Endodermal cell (in vitro differentiated cells): Measurements from ENCODE around the gene TLCD3A. TPM values are rescaled to one million over a fixed set of nuclear protein-coding genes. Genes with fewer than 3 reads are reported as not detected.

Source experiments
- DNase-seq: peaks from one replicate; pipeline ENCODE4 v3.0.0-alpha.2; 2017
- H3K27ac ChIP-seq: 2 replicates; pipeline ENCODE4 v1.5.1; 2013; ENCODE audit warnings: mild to moderate bottlenecking, low read depth, low read length, moderate library complexity
- H3K27me3 ChIP-seq: 2 replicates; pipeline ENCODE4 v1.6.1; 2013; ENCODE audit warnings: mild to moderate bottlenecking, low read length, moderate library complexity; ENCODE audit not compliant: insufficient read depth, control insufficient read depth, poor library complexity, severe bottlenecking
- H3K36me3 ChIP-seq: 2 replicates; pipeline ENCODE4 v1.7.0; 2013; ENCODE audit warnings: mild to moderate bottlenecking, low read length, moderate library complexity; ENCODE audit not compliant: control insufficient read depth, insufficient read depth
- H3K4me1 ChIP-seq: one replicate; pipeline ENCODE4 v1.7.0; 2013; ENCODE audit warnings: low read length; ENCODE audit not compliant: control insufficient read depth, insufficient read depth
- H3K4me3 ChIP-seq: 2 replicates; pipeline ENCODE4 v1.5.1; 2013; ENCODE audit warnings: mild to moderate bottlenecking, low read length, moderate library complexity
- H3K9ac ChIP-seq: 2 replicates; pipeline ENCODE4 v1.6.1; 2013; ENCODE audit warnings: mild to moderate bottlenecking, low read length, moderate library complexity; ENCODE audit not compliant: poor library complexity, severe bottlenecking; ENCODE audit errors: extremely low read depth
- H3K9me3 ChIP-seq: 2 replicates; pipeline ENCODE4 v1.6.1; 2013; ENCODE audit warnings: mild to moderate bottlenecking, low read length, moderate library complexity; ENCODE audit not compliant: control insufficient read depth
- H3K27ac Mint-ChIP-seq: 2 replicates; pipeline ENCODE4 v1.8.0; 2020; ENCODE audit warnings: mixed read lengths
- H3K27me3 Mint-ChIP-seq: 2 replicates; pipeline ENCODE4 v1.8.0; 2021; ENCODE audit warnings: mild to moderate bottlenecking, mixed read lengths; ENCODE audit not compliant: insufficient read depth
- H3K36me3 Mint-ChIP-seq: 2 replicates; pipeline ENCODE4 v1.8.0; 2020; ENCODE audit warnings: low read depth, mixed read lengths
- H3K4me1 Mint-ChIP-seq: 2 replicates; pipeline ENCODE4 v1.8.0; 2020; ENCODE audit warnings: mixed read lengths
- H3K4me3 Mint-ChIP-seq: 2 replicates; pipeline ENCODE4 v1.8.0; 2020; ENCODE audit warnings: mild to moderate bottlenecking, moderate library complexity, mixed read lengths
- H3K9me3 Mint-ChIP-seq: 2 replicates; pipeline ENCODE4 v1.8.0; 2020; ENCODE audit warnings: mild to moderate bottlenecking, mixed read lengths
- WGBS, 2 experiments: methylation state at CpG; one replicate each; pipeline versions ENCODE4 v1.1.5 to v1.1.7; 2013; ENCODE audit warnings: missing lambda C conversion rate in 2 of 2, mixed read lengths in 1 of 2; ENCODE audit not compliant: insufficient coverage in 1 of 2, insufficient read length in 1 of 2; 5-methylcytosine and 5-hydroxymethylcytosine counted together
- total RNA-seq, 2 donors: library from RNA; stranded (reverse); fragmentation: NEBNext Ultra II Directional in 1 of 2; extraction: Animal tissue kit (Norgen Biotek cat#: 25700) in 1 of 2; gene quantifications; 2 replicates in 1 of 2; 3 replicates in 1 of 2; pipeline ENCODE4 v1.2.1, GENCODE V29; 2021
- TF ChIP-seq, protein P1 (sequence below): fragments of 200-600 bp; sonication (generic); conservative IDR thresholded peaks from 2 replicates; pipeline ENCODE4 v1.5.0; 2021; ENCODE audit warnings: antibody characterized with exemption, mild to moderate bottlenecking

The TLCD3A gene
- total RNA-seq, 2 donors from 2014 or later = 16.6 to 28.8 TPM

DNA sequence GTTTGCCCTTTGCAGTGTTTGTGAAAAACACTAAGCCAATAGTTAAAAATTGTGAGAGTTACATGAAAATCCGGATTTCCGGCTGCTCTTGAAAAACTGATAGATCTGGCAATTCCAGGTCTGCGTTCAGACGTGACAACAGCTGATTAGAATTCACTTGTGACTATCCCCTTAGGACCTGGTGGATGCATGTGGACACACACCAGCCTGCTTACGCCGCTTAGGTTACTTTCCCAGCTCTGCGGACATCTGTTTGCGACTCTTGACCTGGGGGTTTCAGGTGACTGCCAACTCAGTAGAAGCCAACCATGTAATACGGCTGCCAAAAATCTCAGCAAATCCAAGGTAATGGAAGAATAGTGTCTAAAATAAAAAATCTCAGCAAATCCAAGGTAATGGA, 42.0 kb upstream of the TLCD3A start:
- Mint-ChIP-seq H3K4me1 (no peaks in the 10 kb centered on the region), H3K36me3 (peaks cover 41% of the 10 kb centered on the region), H3K9me3 (no peaks in the 10 kb centered on the region), H3K27ac (no peak overlapping the region), H3K27me3 (no peaks in the 10 kb centered on the region), H3K4me3 (no peak overlapping the region)
- DNase-seq = no peak
- Histone ChIP-seq H3K4me3 (no peak overlapping the region), H3K36me3 (peaks cover 60% of the 10 kb centered on the region), H3K9me3 (no peaks in the 10 kb centered on the region), H3K27me3 (no peaks in the 10 kb centered on the region), H3K9ac (no peak overlapping the region), H3K27ac (no peak overlapping the region), H3K4me1 (no peaks in the 10 kb centered on the region)
- TF ChIP-seq, protein P1, sequence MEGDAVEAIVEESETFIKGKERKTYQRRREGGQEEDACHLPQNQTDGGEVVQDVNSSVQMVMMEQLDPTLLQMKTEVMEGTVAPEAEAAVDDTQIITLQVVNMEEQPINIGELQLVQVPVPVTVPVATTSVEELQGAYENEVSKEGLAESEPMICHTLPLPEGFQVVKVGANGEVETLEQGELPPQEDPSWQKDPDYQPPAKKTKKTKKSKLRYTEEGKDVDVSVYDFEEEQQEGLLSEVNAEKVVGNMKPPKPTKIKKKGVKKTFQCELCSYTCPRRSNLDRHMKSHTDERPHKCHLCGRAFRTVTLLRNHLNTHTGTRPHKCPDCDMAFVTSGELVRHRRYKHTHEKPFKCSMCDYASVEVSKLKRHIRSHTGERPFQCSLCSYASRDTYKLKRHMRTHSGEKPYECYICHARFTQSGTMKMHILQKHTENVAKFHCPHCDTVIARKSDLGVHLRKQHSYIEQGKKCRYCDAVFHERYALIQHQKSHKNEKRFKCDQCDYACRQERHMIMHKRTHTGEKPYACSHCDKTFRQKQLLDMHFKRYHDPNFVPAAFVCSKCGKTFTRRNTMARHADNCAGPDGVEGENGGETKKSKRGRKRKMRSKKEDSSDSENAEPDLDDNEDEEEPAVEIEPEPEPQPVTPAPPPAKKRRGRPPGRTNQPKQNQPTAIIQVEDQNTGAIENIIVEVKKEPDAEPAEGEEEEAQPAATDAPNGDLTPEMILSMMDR = no peak
- 94 to 100% methylated on average over 4 to 9 of the region's 9 CpGs for WGBS, 2 experiments

- Histone ChIP-seq H3K27ac (no peak overlapping the region), H3K36me3 (peaks cover 63% of the 10 kb centered on the region), H3K9ac (no peak overlapping the region), H3K4me1 (no peaks in the 10 kb centered on the region), H3K4me3 (no peak overlapping the region), H3K27me3 (no peaks in the 10 kb centered on the region), H3K9me3 (no peaks in the 10 kb centered on the region)
- no peaks in the 10 kb centered on the region for H3K4me1 Mint-ChIP-seq
- H3K9me3 Mint-ChIP-seq = no peaks in the 10 kb centered on the region
- TF ChIP-seq, protein P1 = no peak
- H3K4me3 Mint-ChIP-seq = no peak overlapping the region
- H3K27ac Mint-ChIP-seq = no peak overlapping the region
- no peak for DNase-seq
- H3K27me3 Mint-ChIP-seq = no peaks in the 10 kb centered on the region
- peaks cover 42% of the 10 kb centered on the region for H3K36me3 Mint-ChIP-seq
- WGBS, 2 experiments = 94 to 100% methylated on average over 2 to 4 of the region's 4 CpGs
These were observed 41.0 kb upstream of the TLCD3A start for GRCh38 chr17:691423-691822.

- no peak overlapping the region for H3K9ac ChIP-seq
- Mint-ChIP-seq H3K27ac (no peak overlapping the region), H3K4me1 (no peaks in the 10 kb centered on the region), H3K36me3 (peaks cover 44% of the 10 kb centered on the region), H3K27me3 (no peaks in the 10 kb centered on the region), H3K4me3 (no peak overlapping the region), H3K9me3 (no peaks in the 10 kb centered on the region)
- TF ChIP-seq, protein P1 = no peak
- DNase-seq = no peak
- H3K27me3 ChIP-seq = no peaks in the 10 kb centered on the region
- H3K4me1 ChIP-seq = no peaks in the 10 kb centered on the region
- no peak overlapping the region for H3K4me3 ChIP-seq
- no peaks in the 10 kb centered on the region for H3K9me3 ChIP-seq
- 94 to 99% methylated on average over 8 to 10 of the region's 10 CpGs for WGBS, 2 experiments
- no peak overlapping the region for H3K27ac ChIP-seq
- H3K36me3 ChIP-seq = peaks cover 66% of the 10 kb centered on the region
These were observed 40.3 kb upstream of the TLCD3A start for GRCh38 chr17:692116-692515.
